Esophagus muscularis mucosa (tissue), 4 donors: ENCODE measurements around the gene ANKRD53. TPM values are rescaled to one million over a fixed set of nuclear protein-coding genes. Genes with fewer than 3 reads are reported as not detected.
A peak's percentile ranks its signal among the peaks of the same experiment; 100 is the strongest.
"Not testable (repeated sequence)": the region's sequence is repeated elsewhere in the genome, so short reads cannot be mapped to it uniquely, and the experiment has no call there.

Source experiments
- DNase-seq: peaks from one replicate; pipeline ENCODE4 v3.0.0-alpha.2; 2017; ENCODE audit errors: extremely low spot score
- H3K27ac ChIP-seq, 4 donors: fragments of 200-600 bp; sonication (generic); replicated peaks in 1 of 4; 1 replicate in 3 of 4; 2 replicates in 1 of 4; pipeline ENCODE4 v1.5.1; 2016 to 2019; ENCODE audit warnings: mild to moderate bottlenecking in 1 of 4
- H3K27me3 ChIP-seq, 4 donors: fragments of 200-600 bp; sonication (generic); one replicate each; pipeline versions ENCODE4 v1.5.1 to v1.6.0; 2016 to 2019
- H3K36me3 ChIP-seq, 4 donors: fragments of 200-600 bp; sonication (generic); one replicate each; pipeline ENCODE4 v1.5.1; 2016 to 2019
- H3K4me1 ChIP-seq, 4 donors: fragments of 200-600 bp; sonication (generic); one replicate each; pipeline ENCODE4 v1.5.1; 2016 to 2019
- H3K4me3 ChIP-seq, 4 donors: fragments of 200-600 bp; sonication (generic); 1 replicate in 2 of 4; 2 replicates in 2 of 4; pipeline ENCODE4 v1.5.1; 2016 to 2019; ENCODE audit warnings: mild to moderate bottlenecking in 4 of 4, moderate library complexity in 1 of 4
- H3K9me3 ChIP-seq, 4 donors: fragments of 200-600 bp; sonication (generic); 1 replicate in 3 of 4; 2 replicates in 1 of 4; pipeline ENCODE4 v1.5.1; 2016 to 2019
- EP300 ChIP-seq: sonication (generic); formaldehyde crosslinking; IDR thresholded peaks from one replicate; pipeline ENCODE4 v1.6.1; 2017; ENCODE audit warnings: antibody characterized with exemption
- POLR2A ChIP-seq: fragments of 450-650 bp; IDR thresholded peaks from one replicate; pipeline ENCODE4 v1.6.1; 2017; ENCODE audit warnings: antibody characterized with exemption, moderate library complexity, mild to moderate bottlenecking, low read depth
- POLR2AphosphoS5 ChIP-seq, 2 donors: sonication (generic); formaldehyde crosslinking; IDR thresholded peaks; one replicate each; pipeline ENCODE4 v1.6.1; 2017; ENCODE audit warnings: antibody characterized with exemption in 2 of 2
- WGBS: methylation state at CpG from one replicate; pipeline ENCODE4 v1.1.5; 2018; 5-methylcytosine and 5-hydroxymethylcytosine counted together
- intact Hi-C: fragments of 100-400 bp; cut with DNase I; formaldehyde crosslinking; loops from one replicate; pipeline ENCODE4 v1.15.1; 2023
- total RNA-seq, 4 donors: library from RNA; depleted of rRNA; stranded (reverse); fragments of >200 nt; gene quantifications; one replicate each; pipeline versions ENCODE4 v1.1.0 to v1.2.1, GENCODE V29; 2016
- TF ChIP-seq, protein P1 (sequence below), 3 experiments: fragments of 200-600 bp in 2 of 3; fragments of 450-650 bp in 1 of 3; sonication (generic) in 2 of 3; IDR thresholded peaks; one replicate each; pipeline ENCODE4 v1.5.1; 2017 to 2019; ENCODE audit warnings: antibody characterized with exemption in 3 of 3, mild to moderate bottlenecking in 2 of 3, moderate library complexity in 1 of 3

ANKRD53 gene
- total RNA-seq, 4 donors from 2014 or later = under 0.01 to 3.2 (median 0.82) TPM

DNA sequence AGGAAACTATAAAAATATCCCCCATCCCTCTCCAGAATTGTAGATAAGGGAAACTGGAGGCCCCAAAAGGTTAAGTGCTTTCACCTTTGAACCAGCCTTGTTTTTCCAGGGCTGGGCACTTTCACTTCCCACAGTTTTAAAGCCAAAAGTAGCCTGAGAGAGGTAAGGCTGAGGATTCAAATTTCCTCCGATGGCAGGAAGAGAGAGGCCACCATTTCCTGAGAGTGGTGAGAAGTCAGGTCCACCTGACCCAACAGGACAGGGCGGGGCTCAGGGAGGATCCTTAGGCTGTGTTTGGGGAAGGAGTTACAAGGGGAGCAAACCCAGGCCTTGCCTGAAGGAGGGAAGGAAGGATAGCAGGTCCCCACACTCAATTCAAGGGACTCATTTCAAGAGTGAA lies 20.9 kb downstream of the ANKRD53 start:
- Histone ChIP-seq H3K36me3 (no peaks in the 10 kb centered on the region), H3K4me1 (peaks cover 7 to 19% (median 17%) of the 10 kb centered on the region in 4 donors), H3K9me3 (no peaks in the 10 kb centered on the region), H3K4me3 (no peak overlapping the region), H3K27me3 (peaks cover 0 to 10% (median under 1%) of the 10 kb centered on the region in 4 donors), H3K27ac (no peak overlapping the region)
- 62% methylated on average over 2 of the region's 2 CpGs for WGBS
- TF ChIP-seq EP300 (no peak), POLR2A (no peak), POLR2AphosphoS5 (IDR thresholded peaks at IDR 0.05) (no peak)
- DNase-seq = no peak
- intact Hi-C loops = no loop called here

DNA sequence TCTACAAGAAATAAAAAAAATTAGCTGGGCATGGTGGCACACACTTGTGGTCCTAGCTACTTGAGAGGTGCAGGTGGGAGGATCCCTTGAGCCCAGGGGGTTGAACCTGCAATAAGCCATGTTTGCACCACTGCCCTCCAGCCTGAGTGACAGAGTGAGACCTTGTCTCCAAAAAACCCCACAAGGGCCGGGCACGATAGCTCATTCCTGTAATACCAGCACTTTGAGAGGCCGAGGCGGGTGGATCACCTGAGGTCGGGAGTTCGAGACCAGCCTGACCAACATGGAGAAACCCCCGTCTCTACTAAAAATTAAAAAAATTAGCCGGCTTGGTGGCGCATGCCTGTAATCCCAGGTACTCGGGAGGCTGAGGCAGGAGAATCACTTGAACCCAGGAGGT lies 21.5 kb downstream of the ANKRD53 start:
- H3K36me3 ChIP-seq, H3K9me3 ChIP-seq, H3K27ac ChIP-seq, H3K4me3 ChIP-seq, DNase-seq: not testable (repeated sequence)
- WGBS = 96% methylated on average over 8 of the region's 10 CpGs
- intact Hi-C loops = loop anchor here (2.0 kb wide), 1 partner anchor 35 kb away; no protein-coding TSS in a partner anchor
- peaks cover 7 to 19% (median 17%) of the 10 kb centered on the region in 4 donors for H3K4me1 ChIP-seq
- H3K27me3 ChIP-seq = peaks cover 0 to 10% (median 0%) of the 10 kb centered on the region in 4 donors

DNA sequence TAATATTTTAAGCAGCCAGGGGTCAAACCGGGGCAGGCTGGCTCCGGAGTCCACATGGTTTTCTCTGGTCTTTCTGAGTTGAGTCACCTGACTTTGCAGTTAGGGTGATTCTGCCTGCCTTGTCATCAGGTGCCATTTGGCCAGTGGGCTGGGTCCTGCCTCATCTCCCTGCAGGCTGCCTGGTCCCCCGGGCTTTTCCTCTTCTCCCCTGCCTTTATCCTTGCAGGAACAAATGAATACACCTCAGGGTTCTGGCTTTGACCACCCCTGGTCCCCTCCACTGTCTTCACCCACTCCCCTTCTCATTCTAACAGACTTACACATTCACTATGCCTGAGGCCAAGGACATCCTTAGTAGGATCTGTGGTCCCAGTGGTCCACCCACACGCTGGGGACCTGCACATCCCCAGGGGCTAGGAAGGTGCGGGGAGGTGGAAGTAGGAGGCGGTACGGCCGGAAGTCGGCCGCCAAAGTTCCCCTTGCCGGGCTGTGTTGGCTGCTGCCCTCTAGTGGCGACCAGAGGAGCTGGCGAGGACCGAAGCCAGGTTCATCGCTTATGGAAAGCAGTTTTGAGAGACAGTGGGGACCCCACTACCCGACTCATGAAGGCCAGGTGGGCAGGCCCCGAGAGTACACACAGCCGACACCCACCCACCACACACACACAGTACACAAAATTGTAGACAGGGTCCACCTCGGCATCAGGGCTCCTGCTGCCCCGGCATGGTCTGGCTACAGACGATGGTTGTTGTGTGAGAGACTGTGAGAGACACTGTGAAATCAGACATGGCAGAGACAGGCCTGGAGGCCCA lies 22.6 kb downstream of the ANKRD53 start:
- no peak for TF ChIP-seq POLR2A
- TF ChIP-seq, protein P1, sequence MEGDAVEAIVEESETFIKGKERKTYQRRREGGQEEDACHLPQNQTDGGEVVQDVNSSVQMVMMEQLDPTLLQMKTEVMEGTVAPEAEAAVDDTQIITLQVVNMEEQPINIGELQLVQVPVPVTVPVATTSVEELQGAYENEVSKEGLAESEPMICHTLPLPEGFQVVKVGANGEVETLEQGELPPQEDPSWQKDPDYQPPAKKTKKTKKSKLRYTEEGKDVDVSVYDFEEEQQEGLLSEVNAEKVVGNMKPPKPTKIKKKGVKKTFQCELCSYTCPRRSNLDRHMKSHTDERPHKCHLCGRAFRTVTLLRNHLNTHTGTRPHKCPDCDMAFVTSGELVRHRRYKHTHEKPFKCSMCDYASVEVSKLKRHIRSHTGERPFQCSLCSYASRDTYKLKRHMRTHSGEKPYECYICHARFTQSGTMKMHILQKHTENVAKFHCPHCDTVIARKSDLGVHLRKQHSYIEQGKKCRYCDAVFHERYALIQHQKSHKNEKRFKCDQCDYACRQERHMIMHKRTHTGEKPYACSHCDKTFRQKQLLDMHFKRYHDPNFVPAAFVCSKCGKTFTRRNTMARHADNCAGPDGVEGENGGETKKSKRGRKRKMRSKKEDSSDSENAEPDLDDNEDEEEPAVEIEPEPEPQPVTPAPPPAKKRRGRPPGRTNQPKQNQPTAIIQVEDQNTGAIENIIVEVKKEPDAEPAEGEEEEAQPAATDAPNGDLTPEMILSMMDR (IDR thresholded peaks at IDR 0.05) = peak; percentile 84 to 97 (median 88)
- TF ChIP-seq EP300 = no peak
- TF ChIP-seq POLR2AphosphoS5 (IDR thresholded peaks at IDR 0.05) = peak in 1 of 2 donors; percentile 59
- 39% methylated on average over 12 of the region's 21 CpGs for WGBS
- intact Hi-C loops = loop anchor here (2.0 kb wide), 1 partner anchor 36 kb away; no protein-coding TSS in a partner anchor

DNA sequence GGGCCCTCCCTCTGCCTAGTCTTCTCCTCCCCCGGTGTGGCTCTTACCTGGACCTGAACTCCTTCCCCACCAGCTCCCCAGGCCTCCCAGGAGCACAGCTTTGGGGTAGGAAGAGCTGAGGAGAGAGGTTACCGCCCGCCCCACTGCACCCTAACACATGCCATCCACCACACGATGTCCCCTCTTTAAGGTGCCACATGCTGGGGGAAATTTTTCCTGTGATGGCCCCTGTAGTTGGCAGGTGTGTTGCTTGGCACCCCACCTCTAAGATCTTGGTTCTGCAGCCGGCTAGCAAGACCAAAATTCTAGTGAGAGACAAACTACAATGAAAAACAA lies 23.1 kb downstream of the ANKRD53 start:
- TF ChIP-seq POLR2AphosphoS5 (IDR thresholded peaks at IDR 0.05) (no peak), POLR2A (no peak), EP300 (no peak)
- TF ChIP-seq, protein P1 (IDR thresholded peaks at IDR 0.05) = no peak
- no peak for DNase-seq
- no peak overlapping the region for H3K27ac ChIP-seq
- 84% methylated on average over 4 of the region's 5 CpGs for WGBS
- peaks cover 0 to 10% (median 0%) of the 10 kb centered on the region in 4 donors for H3K27me3 ChIP-seq
- intact Hi-C loops = loop anchor here (2.0 kb wide), 1 partner anchor 37 kb away; no protein-coding TSS in a partner anchor
- H3K4me1 ChIP-seq = peaks cover 3 to 10% (median 10%) of the 10 kb centered on the region in 4 donors
- no peaks in the 10 kb centered on the region for H3K9me3 ChIP-seq
- H3K4me3 ChIP-seq = no peak overlapping the region
- no peaks in the 10 kb centered on the region for H3K36me3 ChIP-seq

More for the DNA sequence above, 22.6 kb downstream of the ANKRD53 start:
- no peak for DNase-seq
- no peak overlapping the region for H3K27ac ChIP-seq
- no peaks in the 10 kb centered on the region for H3K36me3 ChIP-seq
- peaks cover 0 to 10% (median 0%) of the 10 kb centered on the region in 4 donors for H3K27me3 ChIP-seq
- peak overlapping the region; percentile 28 to 37 (median 30) for H3K4me3 ChIP-seq
- H3K9me3 ChIP-seq = no peaks in the 10 kb centered on the region
- peaks cover 3 to 10% (median 10%) of the 10 kb centered on the region in 4 donors for H3K4me1 ChIP-seq

DNA sequence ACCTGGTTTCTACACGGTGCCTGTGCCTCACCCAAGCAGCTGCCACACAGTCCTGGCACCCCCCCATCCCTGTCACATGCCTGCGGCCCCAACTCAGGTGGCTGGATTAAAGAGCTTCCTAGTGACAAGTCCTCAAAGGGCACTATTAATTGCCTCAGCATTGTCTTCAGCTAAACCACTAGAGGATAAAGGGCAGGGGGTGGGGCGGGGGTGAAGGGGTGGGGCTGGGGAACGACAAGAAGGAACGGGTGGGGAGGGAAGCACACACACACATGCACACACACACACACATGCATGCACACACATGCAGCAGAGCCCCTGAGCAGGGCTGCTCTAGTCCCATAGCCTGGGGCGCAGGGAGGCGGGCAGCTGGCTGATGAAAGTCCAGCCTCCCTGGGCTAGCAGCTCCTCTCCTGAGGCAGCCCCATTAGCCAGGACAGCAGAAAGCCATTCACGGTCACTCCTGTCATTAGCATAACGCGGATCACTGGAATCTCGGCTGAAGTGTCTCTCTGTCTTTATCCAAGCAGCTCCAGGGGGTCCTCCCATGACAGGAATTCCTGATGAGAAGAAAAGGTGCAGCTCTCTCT lies 23.6 kb downstream of the ANKRD53 start:
- no peaks in the 10 kb centered on the region for H3K9me3 ChIP-seq
- H3K36me3 ChIP-seq = no peaks in the 10 kb centered on the region
- no peak overlapping the region for H3K4me3 ChIP-seq
- H3K4me1 ChIP-seq = peaks cover 3 to 10% (median 10%) of the 10 kb centered on the region in 4 donors
- H3K27me3 ChIP-seq = peaks cover 0 to 15% (median 0%) of the 10 kb centered on the region in 4 donors
- no peak for DNase-seq
- 43% methylated on average over 11 of the region's 11 CpGs for WGBS
- intact Hi-C loops = loop anchor here (2.0 kb wide), 1 partner anchor 37 kb away; no protein-coding TSS in a partner anchor
- no peak for TF ChIP-seq EP300
- TF ChIP-seq POLR2AphosphoS5 (IDR thresholded peaks at IDR 0.05) = no peak
- TF ChIP-seq POLR2A = no peak
- TF ChIP-seq, protein P1 (IDR thresholded peaks at IDR 0.05) = no peak
- H3K27ac ChIP-seq = no peak overlapping the region
